ENCODE data around the gene FAM163B. TPM values are rescaled to one million over a fixed set of nuclear protein-coding genes. Genes with fewer than 3 reads are reported as not detected.

FAM163B gene
- total and polyA plus RNA-seq, 2 experiments from 2014 or later, result 0.60 to 1.3 TPM

DNA sequence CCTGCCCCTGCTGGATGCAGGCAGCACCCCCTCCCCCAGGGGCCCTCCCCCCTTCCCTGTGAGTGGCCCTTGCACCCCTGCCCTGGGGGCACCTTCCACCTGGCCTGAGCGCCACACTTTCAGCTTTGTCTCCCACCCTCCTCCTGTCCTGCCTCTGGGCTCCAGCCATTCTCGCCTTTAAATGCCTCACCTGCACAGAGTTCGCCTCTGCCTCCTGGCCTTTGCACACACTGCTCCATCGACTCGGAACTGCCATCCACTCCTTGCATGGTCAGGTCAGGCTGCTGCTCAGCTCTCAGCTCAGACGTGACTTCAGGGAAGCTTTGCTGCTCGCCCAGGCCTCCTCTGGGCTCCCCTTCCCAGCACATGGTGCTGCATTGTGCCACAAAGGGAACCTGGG, 10.2 kb downstream of the FAM163B start:
- Mint-ChIP-seq H3K27me3 (ENCODE audit: insufficient read depth, low read depth, poor library complexity) (peaks cover 5% of the 10 kb centered on the region), H3K4me3 (no peak overlapping the region), H3K4me1 (peaks cover 15% of the 10 kb centered on the region; the same call in 2 of the 3 replicates), H3K27ac (no peak overlapping the region), H3K9me3 (peaks cover 37% of the 10 kb centered on the region), H3K36me3 (ENCODE audit: low read depth) (peaks cover 14% of the 10 kb centered on the region)
- no peaks in the 10 kb centered on the region for H3K36me3 ChIP-seq (ENCODE audit: insufficient read depth)
- H3K4me3 ChIP-seq, result no peak overlapping the region
- no peak overlapping the region for H2AFZ ChIP-seq
- H3K27me3 ChIP-seq (ENCODE audit: insufficient read depth), result no peaks in the 10 kb centered on the region
- no peak for DNase-seq (ENCODE audit: low spot score)
- TF ChIP-seq EZH2 (IDR thresholded peaks at IDR 0.05; ENCODE audit: low read depth, unreplicated experiment), result no peak
- TF ChIP-seq POLR2AphosphoS5 (IDR thresholded peaks at IDR 0.05; ENCODE audit: low read depth), result no peak
- no peak for TF ChIP-seq REST (IDR thresholded peaks at IDR 0.05; ENCODE audit: unreplicated experiment)
- TF ChIP-seq, protein P1, sequence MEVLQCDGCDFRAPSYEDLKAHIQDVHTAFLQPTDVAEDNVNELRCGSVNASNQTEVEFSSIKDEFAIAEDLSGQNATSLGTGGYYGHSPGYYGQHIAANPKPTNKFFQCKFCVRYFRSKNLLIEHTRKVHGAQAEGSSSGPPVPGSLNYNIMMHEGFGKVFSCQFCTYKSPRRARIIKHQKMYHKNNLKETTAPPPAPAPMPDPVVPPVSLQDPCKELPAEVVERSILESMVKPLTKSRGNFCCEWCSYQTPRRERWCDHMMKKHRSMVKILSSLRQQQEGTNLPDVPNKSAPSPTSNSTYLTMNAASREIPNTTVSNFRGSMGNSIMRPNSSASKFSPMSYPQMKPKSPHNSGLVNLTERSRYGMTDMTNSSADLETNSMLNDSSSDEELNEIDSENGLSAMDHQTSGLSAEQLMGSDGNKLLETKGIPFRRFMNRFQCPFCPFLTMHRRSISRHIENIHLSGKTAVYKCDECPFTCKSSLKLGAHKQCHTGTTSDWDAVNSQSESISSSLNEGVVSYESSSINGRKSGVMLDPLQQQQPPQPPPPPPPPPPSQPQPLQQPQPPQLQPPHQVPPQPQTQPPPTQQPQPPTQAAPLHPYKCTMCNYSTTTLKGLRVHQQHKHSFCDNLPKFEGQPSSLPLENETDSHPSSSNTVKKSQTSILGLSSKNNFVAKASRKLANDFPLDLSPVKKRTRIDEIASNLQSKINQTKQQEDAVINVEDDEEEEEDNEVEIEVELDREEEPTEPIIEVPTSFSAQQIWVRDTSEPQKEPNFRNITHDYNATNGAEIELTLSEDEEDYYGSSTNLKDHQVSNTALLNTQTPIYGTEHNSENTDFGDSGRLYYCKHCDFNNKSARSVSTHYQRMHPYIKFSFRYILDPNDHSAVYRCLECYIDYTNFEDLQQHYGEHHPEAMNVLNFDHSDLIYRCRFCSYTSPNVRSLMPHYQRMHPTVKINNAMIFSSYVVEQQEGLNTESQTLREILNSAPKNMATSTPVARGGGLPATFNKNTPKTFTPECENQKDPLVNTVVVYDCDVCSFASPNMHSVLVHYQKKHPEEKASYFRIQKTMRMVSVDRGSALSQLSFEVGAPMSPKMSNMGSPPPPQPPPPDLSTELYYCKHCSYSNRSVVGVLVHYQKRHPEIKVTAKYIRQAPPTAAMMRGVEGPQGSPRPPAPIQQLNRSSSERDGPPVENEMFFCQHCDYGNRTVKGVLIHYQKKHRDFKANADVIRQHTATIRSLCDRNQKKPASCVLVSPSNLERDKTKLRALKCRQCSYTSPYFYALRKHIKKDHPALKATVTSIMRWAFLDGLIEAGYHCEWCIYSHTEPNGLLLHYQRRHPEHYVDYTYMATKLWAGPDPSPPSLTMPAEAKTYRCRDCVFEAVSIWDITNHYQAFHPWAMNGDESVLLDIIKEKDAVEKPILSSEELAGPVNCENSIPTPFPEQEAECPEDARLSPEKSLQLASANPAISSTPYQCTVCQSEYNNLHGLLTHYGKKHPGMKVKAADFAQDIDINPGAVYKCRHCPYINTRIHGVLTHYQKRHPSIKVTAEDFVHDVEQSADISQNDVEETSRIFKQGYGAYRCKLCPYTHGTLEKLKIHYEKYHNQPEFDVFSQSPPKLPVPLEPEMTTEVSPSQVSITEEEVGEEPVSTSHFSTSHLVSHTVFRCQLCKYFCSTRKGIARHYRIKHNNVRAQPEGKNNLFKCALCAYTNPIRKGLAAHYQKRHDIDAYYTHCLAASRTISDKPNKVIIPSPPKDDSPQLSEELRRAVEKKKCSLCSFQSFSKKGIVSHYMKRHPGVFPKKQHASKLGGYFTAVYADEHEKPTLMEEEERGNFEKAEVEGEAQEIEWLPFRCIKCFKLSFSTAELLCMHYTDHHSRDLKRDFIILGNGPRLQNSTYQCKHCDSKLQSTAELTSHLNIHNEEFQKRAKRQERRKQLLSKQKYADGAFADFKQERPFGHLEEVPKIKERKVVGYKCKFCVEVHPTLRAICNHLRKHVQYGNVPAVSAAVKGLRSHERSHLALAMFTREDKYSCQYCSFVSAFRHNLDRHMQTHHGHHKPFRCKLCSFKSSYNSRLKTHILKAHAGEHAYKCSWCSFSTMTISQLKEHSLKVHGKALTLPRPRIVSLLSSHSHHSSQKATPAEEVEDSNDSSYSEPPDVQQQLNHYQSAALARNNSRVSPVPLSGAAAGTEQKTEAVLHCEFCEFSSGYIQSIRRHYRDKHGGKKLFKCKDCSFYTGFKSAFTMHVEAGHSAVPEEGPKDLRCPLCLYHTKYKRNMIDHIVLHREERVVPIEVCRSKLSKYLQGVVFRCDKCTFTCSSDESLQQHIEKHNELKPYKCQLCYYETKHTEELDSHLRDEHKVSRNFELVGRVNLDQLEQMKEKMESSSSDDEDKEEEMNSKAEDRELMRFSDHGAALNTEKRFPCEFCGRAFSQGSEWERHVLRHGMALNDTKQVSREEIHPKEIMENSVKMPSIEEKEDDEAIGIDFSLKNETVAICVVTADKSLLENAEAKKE (CRISPR knock-in tag; IDR thresholded peaks at IDR 0.05), result no peak
- TF ChIP-seq CREB1 (CRISPR knock-in tag; IDR thresholded peaks at IDR 0.05; ENCODE audit: low read depth), result no peak
- TF ChIP-seq ZNF331 (CRISPR knock-in tag; IDR thresholded peaks at IDR 0.05; ENCODE audit: low read depth), result no peak
- H3K79me2 ChIP-seq (replicated peaks; ENCODE audit: insufficient read depth), result no peaks in the 10 kb centered on the region
- H3F3A ChIP-seq (replicated peaks; ENCODE audit: low read depth), result peaks cover 6% of the 10 kb centered on the region; the same call in 1 of the 2 replicates
- H4K20me1 ChIP-seq (replicated peaks; ENCODE audit: insufficient read depth), result no peaks in the 10 kb centered on the region
- no peaks in the 10 kb centered on the region for H3K9me2 ChIP-seq (ENCODE audit: insufficient read depth)
- ATAC-seq, result no peak
- H3K4me2 ChIP-seq, result no peak overlapping the region
- no peak overlapping the region for H3K27ac ChIP-seq (ENCODE audit: low read depth)
- no peaks in the 10 kb centered on the region for H3K4me1 ChIP-seq (ENCODE audit: insufficient read depth)
